ENCODE results near the gene ABCB10. TPM values are rescaled to one million over a fixed set of nuclear protein-coding genes. Genes with fewer than 3 reads are reported as not detected.
"Not testable (repeated sequence)": the region's sequence is repeated elsewhere in the genome, so short reads cannot be mapped to it uniquely, and the experiment has no call there.

Gene ABCB10
- total RNA-seq, 2 donors from 2014 or later = 25.0 to 27.7 TPM

DNA sequence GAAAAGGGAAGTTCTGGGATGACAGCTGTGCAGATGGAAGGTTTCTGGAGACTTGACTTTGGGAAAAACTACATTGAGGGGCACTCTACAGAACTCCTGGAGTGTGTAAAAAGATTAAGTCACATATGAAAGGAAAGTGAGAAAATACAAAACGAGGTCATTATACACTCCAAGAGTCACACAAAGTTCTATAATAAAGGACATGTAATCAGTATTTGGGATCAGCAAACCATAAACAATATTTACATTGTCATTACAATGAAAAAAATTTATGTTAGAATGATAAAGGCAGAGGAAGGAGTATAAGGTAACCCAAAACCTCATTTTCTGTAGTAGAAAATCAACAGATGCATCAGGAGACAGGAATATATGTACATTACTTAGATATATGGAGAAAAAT lies 73.2 kb downstream of the ABCB10 start:
- DNase-seq (ENCODE audit: low spot score) = no peak
- TF ChIP-seq, protein P1, sequence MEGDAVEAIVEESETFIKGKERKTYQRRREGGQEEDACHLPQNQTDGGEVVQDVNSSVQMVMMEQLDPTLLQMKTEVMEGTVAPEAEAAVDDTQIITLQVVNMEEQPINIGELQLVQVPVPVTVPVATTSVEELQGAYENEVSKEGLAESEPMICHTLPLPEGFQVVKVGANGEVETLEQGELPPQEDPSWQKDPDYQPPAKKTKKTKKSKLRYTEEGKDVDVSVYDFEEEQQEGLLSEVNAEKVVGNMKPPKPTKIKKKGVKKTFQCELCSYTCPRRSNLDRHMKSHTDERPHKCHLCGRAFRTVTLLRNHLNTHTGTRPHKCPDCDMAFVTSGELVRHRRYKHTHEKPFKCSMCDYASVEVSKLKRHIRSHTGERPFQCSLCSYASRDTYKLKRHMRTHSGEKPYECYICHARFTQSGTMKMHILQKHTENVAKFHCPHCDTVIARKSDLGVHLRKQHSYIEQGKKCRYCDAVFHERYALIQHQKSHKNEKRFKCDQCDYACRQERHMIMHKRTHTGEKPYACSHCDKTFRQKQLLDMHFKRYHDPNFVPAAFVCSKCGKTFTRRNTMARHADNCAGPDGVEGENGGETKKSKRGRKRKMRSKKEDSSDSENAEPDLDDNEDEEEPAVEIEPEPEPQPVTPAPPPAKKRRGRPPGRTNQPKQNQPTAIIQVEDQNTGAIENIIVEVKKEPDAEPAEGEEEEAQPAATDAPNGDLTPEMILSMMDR (IDR thresholded peaks at IDR 0.05) = no peak
- Histone ChIP-seq H3K4me1 (ENCODE audit: control insufficient read depth in 1 of 2, low read depth in 2 of 2) (no peaks in the 10 kb centered on the region), H3K27me3 (replicated peaks; ENCODE audit: insufficient read depth) (no peaks in the 10 kb centered on the region), H3K36me3 (peaks cover 38% of the 10 kb centered on the region), H3K4me3 (no peak overlapping the region), H3K9me3 (no peaks in the 10 kb centered on the region), H3K27ac (no peak overlapping the region)
- ATAC-seq (ENCODE audit: insufficient number of reproducible peaks, low FRiP score, low read depth) = no peak

- DNase-seq (ENCODE audit: low spot score) (no peak), ATAC-seq (ENCODE audit: insufficient number of reproducible peaks, low FRiP score, low read depth) (no peak)
- H3K27me3 ChIP-seq (replicated peaks; ENCODE audit: insufficient read depth) = no peaks in the 10 kb centered on the region
- H3K27ac ChIP-seq = no peak overlapping the region
- no peaks in the 10 kb centered on the region for H3K9me3 ChIP-seq
- H3K36me3 ChIP-seq = peaks cover 28% of the 10 kb centered on the region
- TF ChIP-seq, protein P1 (IDR thresholded peaks at IDR 0.05) = no peak
- no peak overlapping the region for H3K4me3 ChIP-seq
- no peaks in the 10 kb centered on the region for H3K4me1 ChIP-seq (ENCODE audit: control insufficient read depth in 1 of 2, low read depth in 2 of 2)
Observed at GRCh38 chr1:229482511-229482910, 76.0 kb downstream of the ABCB10 start.

DNA sequence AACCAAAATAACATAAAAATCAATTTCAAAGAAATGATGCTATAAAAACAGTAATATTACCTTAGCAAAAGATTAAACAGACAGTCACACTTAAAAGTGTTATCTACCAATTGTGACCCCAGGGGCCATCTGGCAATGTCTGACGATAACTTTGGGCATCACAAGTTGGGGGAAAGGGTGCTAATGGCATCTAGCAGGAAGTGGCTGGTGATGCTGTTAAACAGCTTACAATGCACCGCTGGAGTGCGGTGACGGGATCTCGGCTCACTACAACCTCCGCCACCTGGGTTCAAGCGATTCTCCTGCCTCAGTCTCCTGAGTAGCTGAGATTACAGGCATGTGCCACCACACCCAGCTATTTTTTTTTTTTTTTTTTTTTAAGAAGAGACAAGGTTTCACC lies 78.0 kb downstream of the ABCB10 start:
- H3K36me3 ChIP-seq = peaks cover 24% of the 10 kb centered on the region
- no peaks in the 10 kb centered on the region for H3K27me3 ChIP-seq (replicated peaks; ENCODE audit: insufficient read depth)
- H3K27ac ChIP-seq = no peak overlapping the region
- TF ChIP-seq, protein P1 (IDR thresholded peaks at IDR 0.05) = no peak
- ATAC-seq (ENCODE audit: insufficient number of reproducible peaks, low FRiP score, low read depth) (no peak), DNase-seq (ENCODE audit: low spot score) (no peak)
- no peak overlapping the region for H3K4me3 ChIP-seq
- H3K9me3 ChIP-seq = no peaks in the 10 kb centered on the region
- no peaks in the 10 kb centered on the region for H3K4me1 ChIP-seq (ENCODE audit: control insufficient read depth in 1 of 2, low read depth in 2 of 2)

GRCh38 chr1:229479660-229480399 lies 78.7 kb downstream of the ABCB10 start:
- Histone ChIP-seq H3K4me1 (ENCODE audit: control insufficient read depth in 1 of 2, low read depth in 2 of 2) (no peaks in the 10 kb centered on the region), H3K27ac (no peak overlapping the region), H3K4me3 (no peak overlapping the region), H3K27me3 (replicated peaks; ENCODE audit: insufficient read depth) (no peaks in the 10 kb centered on the region), H3K36me3 (peaks cover 28% of the 10 kb centered on the region), H3K9me3 (no peaks in the 10 kb centered on the region)
- TF ChIP-seq, protein P1 (IDR thresholded peaks at IDR 0.05) = no peak
- DNase-seq (ENCODE audit: low spot score) (no peak), ATAC-seq (ENCODE audit: insufficient number of reproducible peaks, low FRiP score, low read depth) (no peak)

GRCh38 chr1:229478852-229479251 lies 79.7 kb downstream of the ABCB10 start:
- Histone ChIP-seq H3K4me3 (no peak overlapping the region), H3K36me3 (peaks cover 26% of the 10 kb centered on the region), H3K4me1 (ENCODE audit: control insufficient read depth in 1 of 2, low read depth in 2 of 2) (no peaks in the 10 kb centered on the region), H3K9me3 (no peaks in the 10 kb centered on the region), H3K27ac (no peak overlapping the region), H3K27me3 (replicated peaks; ENCODE audit: insufficient read depth) (no peaks in the 10 kb centered on the region)
- ATAC-seq (ENCODE audit: insufficient number of reproducible peaks, low FRiP score, low read depth) = no peak
- DNase-seq (ENCODE audit: low spot score) = no peak
- TF ChIP-seq, protein P1 (IDR thresholded peaks at IDR 0.05) = no peak

DNA sequence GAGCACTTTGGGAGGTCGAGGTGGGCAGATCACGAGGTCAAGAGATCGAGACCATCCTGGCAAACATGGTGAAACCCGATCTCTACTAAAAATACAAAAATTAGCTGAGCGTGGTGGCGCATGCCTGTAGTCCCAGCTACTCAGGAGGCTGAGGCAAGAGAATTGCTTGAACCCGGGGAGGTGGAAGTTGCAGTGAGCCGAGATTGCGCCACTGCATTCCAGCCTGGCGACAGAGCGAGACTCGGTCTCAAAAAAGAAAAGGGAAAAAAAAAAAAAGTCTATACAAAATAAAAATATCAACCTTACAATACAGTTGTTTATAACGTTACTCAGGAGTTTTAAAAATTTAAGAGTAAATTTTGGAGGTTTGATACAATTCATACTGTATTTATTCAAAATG lies 82.6 kb downstream of the ABCB10 start:
- H3K27me3 ChIP-seq (replicated peaks; ENCODE audit: insufficient read depth); ATAC-seq (ENCODE audit: insufficient number of reproducible peaks, low FRiP score, low read depth); DNase-seq (ENCODE audit: low spot score); H3K27ac ChIP-seq; H3K9me3 ChIP-seq; H3K4me1 ChIP-seq (ENCODE audit: control insufficient read depth in 1 of 2, low read depth in 2 of 2); H3K4me3 ChIP-seq: not testable (repeated sequence)
- peaks cover 25% of the 10 kb centered on the region for H3K36me3 ChIP-seq

All from thoracic aorta (tissue), 2 donors.